NCI-H187 treated with DMSO at 0.1 percent for 48 hours (cell line): ENCODE measurements around the gene B4GALNT1.
"Not testable (repeated sequence)": the region's sequence is repeated elsewhere in the genome, so short reads cannot be mapped to it uniquely, and the experiment has no call there.

ENCODE experiments used
- DNase-seq: peaks from one replicate; lab custom pipeline; 2025; lab: John Stamatoyannopoulos, UW

Gene B4GALNT1

DNA sequence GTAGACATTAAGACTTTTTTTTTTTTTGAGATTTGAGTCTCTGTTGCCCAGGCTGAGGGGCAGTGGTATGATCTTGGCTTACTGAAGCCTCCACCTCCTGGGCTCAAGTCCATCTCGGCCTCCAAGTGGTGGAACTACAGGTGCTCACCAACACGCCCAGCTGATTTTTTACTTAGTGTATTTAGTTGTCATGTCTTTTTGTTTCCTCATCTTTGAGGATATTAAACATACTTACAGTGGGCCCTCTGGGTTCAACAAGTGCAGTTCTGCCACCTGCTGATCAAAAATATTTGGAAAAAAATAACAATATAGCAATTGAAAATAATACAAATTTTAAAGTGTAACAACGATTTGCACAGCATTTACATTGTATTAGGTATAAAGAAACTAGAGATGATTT lies 4.4 kb upstream of the B4GALNT1 start:
- no peak for DNase-seq

DNA sequence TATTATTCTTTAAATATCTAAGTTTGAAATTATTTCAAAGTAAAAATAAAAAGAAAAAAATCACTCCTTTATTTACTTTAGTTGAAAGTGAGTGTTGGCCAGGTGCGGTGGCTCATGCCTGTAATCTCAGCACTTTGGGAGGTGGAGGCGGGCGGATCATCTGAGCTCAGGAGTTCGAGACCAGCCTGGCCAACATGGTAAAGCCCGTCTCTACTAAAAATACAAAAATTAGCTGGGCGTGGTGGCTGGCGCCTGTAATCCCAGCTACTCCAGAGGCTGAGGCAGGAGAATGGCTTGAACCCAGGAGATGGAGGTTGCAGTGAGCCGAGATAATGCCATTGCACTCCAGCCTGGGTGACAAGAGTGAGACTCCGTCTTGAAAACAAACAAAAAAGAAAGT lies 3.7 kb upstream of the B4GALNT1 start:
- DNase-seq: not testable (repeated sequence)

DNA sequence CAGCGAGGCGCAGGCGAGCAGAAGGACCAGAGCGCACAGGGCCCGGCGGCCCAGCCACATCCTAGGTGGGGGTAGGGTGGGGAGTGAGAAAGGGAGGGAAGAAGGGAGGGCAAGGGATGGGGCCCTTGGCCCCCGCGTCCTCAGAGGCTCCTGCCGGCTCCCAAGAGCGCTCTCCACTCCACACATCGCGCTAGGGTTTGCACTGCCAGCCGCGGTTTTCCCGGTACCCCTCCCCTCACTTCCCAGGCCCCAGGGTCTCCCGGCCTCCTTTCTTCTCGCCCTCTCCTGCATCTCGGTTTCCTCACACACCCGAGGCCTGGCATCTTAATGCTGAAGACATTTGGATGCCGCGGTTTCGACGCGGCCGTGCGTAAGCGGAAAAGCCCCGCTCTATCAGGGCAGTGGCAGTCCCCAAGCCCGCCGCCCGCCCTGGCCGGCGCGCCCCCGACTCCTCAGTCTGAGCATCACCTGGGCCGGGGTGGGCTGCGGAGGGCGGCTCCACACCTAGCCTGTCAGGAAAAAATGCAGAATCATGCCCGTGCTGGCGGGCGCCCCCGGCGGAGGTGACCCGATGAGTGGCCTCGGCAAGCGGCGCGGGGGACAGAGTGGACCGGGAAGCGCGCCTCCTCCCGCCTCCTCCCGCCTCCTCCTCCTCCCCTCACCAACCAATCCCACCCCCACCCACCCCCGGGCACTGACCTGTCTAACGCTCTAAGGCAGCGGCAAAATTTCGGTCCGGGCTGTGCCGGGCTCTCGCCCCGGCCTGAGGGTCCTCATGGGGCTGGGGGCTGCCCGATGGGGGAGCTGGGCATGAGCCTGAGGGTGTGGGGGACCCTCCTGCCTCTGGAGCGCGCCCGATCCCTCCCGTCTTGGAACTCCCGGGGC lies 686 bp downstream of the B4GALNT1 start:
- no peak for DNase-seq

DNA sequence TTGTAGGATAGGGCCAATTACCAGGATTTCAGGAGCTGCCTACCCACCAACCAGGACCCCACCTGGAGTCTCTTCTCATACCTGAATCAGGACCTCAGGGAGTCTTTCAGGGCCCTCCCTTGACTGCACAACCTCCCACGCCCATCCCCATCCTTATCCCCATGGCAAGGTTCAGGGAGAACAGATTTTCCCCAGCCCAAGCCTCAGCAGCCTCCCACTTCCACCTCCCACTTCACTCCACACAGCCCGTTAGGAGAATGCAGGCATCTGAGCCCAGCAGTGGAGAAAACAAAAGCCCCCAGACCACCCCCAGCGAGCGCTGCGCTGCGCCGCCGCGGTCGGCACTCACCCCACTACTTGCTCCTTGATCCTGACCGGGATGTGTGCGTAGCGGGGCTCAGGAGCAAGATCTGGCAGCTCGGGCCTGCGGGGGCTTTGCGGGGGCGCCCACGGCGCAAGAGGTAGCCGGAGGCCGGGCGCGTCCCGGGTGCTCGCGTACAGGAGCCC lies 1.4 kb downstream of the B4GALNT1 start:
- DNase-seq: no peak

DNA sequence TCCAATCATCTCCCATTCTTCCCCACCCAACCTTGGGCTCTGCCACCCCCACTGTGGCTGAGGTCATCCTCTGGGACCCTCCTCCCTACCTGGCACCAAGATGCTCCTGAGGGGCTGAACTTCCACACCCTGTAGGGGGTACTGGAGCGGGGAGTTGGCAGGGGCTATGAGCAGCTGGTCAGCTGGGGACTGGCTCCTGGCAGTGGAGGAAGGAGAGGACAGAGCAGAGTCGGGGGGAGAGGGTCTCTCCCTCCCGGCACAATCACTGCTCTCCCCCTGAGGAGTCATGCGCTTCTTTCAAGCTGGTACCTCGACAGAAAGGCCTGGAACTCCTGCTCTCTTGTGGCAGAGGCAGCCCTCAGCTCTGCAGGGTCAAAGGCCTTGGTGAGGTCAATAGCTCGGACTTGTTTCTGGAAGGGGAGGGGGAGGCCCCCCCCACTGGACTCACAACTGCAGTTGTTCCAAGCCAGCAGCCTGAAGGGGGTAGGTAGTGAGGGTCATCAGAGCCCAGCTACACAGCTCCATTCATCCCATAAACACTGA lies 2.0 kb downstream of the B4GALNT1 start:
- no peak for DNase-seq

DNA sequence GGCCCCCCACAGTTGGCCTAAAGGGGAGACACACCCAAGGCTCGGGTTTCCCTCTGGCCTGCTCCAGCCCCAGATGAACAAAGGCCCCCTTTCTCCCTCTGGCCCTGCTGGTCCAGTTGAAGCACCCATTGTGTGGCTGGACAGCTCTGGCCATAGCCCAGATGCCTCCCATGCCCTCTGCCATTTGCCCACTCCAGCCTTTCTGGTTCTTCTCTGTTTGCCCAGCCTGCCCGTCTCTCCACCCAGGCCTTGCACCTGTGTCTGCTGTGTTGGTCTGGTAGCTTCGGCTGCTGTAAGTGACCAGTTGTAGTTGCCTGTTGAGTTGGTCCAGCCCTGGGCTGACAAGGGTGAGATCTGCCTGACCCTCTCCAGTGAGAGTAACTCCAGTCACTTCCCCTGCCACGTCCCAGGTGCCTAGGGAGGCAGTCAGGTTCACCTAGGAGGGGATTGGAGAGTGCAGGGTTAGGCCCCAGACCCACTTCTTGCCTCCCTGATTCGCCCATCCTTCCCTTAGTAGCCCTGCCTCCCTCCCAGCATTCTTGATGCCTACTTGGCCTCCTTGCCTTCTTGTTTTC lies 3.0 kb downstream of the B4GALNT1 start:
- DNase-seq: no peak

DNA sequence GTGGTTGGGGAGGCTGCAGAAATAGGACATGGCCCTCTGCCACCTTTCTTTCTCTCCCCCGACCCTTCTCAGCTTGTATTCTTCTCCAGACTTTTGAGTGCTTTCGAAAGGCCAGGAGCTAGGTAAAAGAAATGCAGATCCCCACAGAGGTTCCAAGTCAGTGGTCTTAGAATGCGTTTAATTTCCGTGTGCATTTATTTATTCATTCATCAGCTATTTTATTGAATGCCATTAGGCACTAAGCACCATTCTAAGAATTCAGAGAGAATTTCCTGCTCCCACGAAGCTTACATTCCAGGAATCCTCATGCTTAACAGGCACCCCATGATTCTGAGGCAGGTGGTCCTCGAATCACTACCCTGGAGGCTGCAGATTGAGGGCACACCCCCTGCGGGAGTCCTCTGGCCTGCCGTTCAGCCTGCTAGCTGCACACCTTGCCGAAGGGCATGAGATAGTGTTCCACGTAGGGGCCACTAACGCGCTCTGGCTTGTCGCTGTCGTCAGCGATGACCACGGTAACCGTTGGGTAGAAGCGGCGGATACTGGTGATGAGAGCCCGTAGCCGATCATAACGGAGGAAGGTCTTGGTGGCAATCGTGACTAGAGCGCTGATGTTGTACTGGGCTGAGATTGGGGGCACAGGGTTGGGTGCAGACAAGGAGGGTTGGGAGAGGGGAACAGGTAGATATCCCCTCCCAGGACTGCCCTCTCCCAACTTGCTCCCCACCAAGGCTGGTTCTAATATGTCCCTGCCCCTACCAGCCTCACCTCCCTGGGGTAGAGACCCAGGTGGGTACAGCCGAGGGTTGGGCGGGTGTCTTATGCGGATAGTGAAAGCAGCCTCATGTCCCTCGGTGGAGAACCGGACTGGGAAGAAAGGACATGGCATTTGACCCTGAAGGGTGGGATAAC lies 4.5 kb downstream of the B4GALNT1 start:
- no peak for DNase-seq

DNA sequence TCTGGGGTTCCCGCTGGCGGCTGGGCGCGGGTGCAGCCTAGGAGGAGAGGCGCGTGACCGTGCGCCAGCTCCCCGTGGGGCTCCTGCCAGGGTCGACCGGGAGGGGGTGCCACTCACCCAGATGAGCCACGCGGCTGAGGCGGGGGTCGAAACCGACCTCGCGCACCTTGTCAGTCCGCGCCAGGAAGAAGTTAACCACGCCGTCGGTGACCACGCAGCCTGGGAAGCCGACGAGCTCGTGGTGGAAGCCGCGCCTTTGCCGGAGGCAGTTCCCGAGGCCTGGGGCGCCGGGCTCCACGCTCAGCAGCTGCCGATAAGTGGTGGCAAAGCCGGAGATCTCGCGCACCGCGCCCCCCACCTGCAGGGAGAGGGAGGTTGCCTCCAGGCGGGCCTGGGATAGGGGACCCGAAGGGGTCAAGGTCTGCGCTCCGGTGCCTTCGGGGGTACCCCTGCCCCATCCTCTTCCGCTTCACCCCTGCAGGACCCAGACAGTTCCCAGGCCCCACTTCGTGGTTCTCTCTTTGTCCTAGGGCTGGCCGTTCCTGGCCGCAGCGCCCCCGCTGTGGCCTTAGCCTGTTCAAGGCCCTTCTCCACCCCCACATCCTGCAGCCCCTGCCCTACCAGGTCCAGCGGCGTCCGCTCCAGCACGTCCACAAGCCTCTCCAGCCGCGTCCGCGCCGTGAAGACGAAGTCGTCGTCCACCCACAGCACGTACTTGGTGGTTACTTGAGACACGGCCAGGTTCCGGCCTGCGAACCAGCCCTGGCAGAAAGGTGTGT lies 5.3 kb downstream of the B4GALNT1 start:
- no peak for DNase-seq

DNA sequence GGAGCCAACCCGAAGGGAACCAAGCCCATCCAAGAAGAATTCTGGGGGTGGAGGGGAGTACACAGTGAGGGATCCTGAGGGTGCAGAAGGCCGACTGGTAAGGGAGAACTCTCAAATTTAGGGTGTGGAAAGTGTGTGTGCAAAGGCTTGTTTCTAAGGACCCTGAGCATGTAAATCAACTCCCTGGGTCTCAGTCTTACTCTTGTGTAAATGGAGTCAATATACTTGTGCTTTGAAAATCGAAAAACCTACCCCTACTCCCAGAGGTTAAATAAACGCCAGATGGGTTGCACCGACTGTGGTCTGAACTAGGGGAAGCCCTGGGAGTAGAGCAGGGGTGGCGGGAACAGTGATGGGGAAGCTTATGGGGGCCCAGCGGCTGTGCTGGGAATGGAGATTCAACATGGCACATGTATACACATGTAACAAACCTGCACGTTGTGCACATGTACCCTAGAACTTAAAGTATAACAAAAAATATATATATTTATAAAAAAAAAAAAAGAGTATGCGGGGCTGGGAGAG lies 6.0 kb downstream of the B4GALNT1 start:
- DNase-seq: no peak

DNA sequence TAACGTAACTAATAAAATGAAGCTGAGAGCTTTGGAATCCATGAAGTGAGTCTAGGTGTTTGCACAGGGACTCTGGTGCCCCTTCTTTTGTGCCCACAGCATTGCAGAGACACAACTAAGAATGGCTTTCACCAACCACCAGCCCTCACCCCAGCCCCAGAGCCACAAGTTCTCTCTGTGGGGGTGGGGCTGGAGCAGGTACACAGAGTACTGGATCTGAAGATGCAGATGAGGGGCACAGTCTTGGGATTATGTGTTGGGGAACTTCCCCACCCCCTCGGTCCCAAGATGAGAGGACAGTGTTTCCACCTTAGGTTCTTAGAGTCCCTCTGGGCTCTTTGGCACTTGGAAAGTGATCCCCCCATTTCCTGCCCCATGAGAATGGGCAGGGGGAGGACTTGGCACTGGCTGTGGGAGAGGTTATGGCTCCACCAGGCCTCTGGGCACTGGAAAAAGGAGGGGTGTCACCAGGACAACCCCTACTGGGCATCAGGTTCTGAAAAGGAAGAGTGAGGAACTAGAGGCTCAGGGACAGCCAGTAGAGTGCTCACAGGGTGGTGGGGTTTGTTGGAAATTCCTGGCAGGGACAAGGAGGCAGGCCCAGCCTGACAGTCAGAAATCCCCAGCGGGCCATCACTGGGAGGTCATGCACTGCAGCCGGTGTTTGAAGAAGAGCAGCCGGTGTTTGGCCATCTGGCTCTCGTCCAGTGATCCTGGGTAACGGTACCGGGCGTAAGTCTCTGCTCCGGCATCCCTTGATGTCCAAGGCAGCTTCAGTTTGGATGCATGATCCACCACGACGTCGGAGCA lies 6.7 kb downstream of the B4GALNT1 start:
- DNase-seq: no peak

DNA sequence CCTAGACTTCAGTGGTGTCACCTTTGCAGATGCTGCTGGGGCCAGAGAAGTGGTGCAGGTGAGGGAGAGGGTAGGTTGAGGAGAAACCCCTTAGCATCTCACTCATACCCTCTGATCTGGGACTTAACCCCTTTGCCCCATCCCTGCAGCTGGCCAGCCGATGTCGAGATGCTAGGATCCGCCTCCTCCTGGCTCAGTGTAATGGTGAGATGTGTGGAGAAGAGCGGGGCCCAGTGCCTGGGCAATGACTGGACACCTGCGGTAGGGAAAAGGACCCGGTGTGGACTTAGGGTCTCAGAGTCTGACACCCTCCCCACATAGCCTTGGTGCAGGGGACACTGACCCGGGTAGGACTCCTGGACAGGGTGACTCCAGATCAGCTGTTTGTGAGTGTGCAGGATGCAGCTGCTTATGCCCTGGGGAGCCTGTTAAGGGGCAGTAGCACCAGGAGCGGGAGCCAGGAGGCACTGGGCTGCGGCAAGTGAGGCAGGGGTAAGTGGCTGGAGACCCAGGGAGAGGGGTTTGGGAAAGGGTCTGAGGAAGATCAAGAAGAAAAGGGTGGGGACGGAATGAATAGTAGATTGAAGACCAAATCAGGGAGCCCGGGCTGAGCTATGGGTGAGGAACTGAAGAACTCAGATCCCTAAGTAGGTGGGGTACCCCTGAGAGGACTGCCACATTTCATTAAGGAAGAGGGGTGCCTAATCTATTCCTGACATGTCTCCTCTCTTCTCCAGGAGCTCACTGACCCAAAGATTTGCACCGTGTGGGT lies 7.6 kb downstream of the B4GALNT1 start:
- DNase-seq: no peak

DNA sequence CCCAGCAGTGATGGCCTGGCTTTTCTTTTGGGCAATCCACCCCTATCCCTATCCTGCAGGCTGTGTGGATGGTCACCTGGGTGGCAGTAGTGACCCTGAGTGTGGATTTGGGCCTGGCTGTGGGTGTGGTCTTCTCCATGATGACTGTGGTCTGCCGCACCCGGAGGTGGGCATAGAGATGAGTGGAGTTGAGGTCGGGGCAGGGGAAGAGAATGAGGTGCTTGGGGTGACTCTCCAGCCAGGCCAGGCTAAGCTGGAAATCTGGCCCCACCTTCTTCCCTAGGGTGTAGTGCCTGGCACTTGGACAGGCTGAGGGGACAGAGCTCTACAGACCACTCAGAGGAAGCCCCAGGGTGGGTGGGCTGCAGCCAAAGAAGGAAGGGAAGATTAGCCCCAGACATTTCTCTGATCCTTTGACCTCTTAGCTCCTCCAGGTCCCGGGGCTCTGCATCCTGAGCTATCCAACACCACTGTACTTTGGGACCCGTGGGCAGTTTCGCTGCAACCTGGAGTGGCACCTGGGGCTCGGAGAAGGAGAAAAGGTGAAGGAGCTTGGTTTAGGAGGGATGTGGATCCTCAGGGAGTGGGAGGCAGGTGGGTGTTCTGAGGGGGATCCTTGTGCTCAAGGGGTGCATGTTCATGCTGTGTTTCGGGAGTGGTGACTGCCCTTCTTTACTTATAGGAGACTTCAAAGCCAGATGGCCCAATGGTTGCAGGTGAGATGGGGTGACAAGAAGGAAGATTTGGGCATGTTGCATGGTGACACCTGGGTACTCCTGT lies 8.4 kb downstream of the B4GALNT1 start:
- no peak for DNase-seq

DNA sequence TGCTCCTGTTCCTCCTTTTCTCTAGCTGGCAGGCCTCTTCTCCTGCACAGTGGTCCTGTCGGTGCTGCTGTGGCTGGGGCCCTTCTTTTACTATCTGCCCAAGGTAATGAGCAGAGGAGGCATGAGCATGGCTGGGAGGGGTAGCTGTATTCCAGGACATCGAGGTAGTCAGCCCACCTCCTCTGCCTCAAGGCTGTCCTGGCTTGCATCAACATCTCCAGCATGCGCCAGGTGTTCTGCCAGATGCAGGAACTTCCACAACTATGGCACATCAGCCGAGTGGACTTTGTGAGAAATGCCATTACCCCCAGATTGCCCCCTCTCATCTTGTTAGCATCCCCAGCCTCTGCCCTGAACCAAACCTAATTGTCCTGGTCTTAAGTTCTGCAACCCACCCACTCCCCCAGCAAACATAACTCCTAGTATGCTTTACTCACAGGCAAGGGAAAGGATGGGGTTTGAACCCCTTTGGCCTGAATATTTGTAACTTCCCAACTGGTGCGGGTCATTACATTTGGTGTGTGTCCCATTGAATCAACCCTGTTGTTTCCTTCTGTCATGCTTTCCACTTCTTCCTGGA lies 9.1 kb downstream of the B4GALNT1 start:
- no peak for DNase-seq

DNA sequence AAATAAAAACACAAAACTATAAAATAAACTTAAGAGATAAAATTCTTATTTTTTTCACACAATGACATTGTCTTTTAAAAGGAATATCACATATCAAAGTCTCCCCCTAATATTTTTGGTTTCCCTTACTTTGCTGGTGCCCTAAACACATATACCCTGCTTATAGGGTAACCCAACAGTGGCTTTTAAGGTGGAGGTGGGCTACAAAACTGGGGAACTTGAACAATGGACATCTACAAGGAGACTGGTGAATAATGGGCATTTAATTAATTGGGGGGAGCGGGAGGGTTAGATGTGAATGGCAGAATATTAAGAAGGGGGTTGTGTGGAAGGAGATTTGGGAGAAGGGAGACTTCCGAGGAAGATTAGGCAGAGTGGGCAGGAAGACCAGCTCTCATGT lies 9.6 kb downstream of the B4GALNT1 start:
- DNase-seq: no peak

DNA sequence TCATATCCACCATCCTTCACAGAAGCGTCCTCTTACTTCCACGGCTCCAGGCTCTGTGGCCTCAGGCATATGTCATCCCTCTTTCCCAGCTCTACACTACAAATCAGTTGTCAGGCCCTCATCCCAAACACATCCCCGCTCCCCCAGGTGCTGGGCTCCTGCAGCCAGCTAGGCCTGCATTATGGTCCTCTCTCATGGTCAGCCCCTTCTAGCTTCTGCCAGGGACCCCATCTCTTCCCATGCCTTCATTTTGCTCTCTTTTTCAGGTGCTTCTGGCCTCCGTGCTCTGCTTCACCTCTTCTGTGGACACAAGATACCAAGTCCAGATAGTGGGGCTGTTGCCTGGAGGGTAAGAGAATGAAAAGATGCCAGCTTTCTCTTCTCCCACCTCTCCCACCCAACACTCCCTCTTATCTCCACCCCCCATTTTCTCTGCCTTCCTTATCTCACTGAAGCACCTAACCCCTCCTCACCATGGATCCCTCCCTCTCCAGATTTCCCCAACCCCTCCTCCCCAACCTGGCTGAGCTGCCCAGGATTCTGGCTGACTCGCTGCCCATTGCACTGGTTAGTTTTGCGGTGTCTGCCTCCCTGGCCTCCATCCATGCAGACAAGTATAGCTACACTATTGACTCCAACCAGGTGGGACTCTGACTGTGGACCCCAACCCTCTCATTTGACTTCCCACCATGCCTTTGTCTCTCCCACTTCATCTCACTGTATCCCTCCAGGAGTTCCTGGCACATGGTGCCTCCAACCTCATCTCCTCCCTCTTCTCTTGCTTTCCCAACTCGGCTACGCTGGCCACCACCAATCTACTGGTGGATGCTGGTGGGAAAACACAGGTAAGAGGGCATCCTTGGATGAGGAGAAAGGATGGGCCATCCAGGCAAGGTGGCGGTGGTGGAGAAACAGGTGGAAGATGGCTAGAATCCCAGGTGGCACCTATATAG lies 10.4 kb downstream of the B4GALNT1 start:
- DNase-seq: no peak

DNA sequence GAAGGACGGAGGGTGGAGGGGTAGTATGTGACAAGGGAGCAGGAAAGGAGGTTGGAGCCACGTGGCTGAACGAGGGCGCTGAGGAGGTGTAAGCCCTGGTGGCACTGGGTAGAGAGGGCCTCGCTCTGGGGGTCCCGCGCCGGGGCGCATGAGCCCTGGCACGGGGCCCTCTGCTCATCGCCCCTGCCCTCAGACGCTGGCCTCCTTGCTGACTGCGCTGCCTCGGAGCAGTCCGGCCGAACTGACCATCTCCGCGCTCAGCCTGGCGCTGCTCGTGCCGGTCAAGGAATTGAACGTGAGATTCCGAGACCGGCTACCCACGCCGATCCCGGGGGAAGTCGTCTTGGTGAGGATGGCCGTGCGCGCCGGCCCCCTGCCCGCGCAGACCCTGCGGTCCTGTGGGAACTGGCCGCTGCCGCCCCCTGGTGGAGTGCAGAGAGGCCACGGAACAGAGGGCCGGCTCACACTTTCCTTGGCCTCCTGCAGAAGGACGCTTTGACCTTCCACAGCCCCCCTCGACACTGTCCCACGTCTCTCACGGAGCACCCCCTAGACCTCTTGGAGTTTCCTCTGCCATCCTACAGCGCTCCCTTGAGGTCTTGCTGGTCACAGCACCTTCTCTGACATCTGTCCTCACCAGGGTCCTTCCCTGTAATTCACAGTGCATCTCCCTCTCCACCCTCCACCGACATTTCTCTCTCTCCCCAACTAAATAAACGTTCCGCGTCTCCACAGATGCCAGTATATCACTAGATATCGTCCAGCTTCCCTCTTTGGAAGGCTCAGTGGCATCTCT lies 11.3 kb downstream of the B4GALNT1 start:
- no peak for DNase-seq
